Suprapubic skin (tissue), 3 donors: ENCODE results near the gene PCTP.

Source experiments
- EP300 ChIP-seq: sonication (generic); formaldehyde crosslinking; IDR thresholded peaks from one replicate; pipeline ENCODE4 v1.6.1; 2017; ENCODE audit warnings: antibody characterized with exemption
- POLR2A ChIP-seq, 2 donors: fragments of 450-650 bp; IDR thresholded peaks; one replicate each; pipeline ENCODE4 v1.6.1; 2017; ENCODE audit warnings: antibody characterized with exemption in 2 of 2, mild to moderate bottlenecking in 2 of 2, moderate library complexity in 2 of 2
- TF ChIP-seq, protein P1 (sequence below), 2 donors: fragments of 200-600 bp in 1 of 2; fragments of 450-650 bp in 1 of 2; sonication (generic) in 1 of 2; IDR thresholded peaks; one replicate each; pipeline ENCODE4 v1.5.1; 2016 to 2019; ENCODE audit warnings: antibody characterized with exemption in 2 of 2, mild to moderate bottlenecking in 1 of 2, moderate library complexity in 1 of 2

DNA sequence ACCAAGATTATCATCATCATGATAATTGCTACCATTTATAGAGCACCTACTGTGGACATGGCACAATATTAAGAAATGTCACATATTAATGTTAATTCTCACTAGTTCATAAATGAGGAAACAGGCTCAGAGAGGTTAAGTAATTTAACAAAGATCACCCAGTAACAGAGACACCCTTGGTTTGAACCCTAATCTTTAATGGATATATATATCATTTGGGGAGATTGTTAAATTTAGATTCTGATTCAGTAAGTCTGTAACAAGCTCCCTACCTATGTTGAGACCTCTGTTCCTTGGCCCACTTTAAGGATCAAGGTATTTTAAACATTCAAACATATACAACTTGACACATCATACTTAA is 27.4 kb upstream of the PCTP start:
- TF ChIP-seq, protein P1, sequence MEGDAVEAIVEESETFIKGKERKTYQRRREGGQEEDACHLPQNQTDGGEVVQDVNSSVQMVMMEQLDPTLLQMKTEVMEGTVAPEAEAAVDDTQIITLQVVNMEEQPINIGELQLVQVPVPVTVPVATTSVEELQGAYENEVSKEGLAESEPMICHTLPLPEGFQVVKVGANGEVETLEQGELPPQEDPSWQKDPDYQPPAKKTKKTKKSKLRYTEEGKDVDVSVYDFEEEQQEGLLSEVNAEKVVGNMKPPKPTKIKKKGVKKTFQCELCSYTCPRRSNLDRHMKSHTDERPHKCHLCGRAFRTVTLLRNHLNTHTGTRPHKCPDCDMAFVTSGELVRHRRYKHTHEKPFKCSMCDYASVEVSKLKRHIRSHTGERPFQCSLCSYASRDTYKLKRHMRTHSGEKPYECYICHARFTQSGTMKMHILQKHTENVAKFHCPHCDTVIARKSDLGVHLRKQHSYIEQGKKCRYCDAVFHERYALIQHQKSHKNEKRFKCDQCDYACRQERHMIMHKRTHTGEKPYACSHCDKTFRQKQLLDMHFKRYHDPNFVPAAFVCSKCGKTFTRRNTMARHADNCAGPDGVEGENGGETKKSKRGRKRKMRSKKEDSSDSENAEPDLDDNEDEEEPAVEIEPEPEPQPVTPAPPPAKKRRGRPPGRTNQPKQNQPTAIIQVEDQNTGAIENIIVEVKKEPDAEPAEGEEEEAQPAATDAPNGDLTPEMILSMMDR (IDR thresholded peaks at IDR 0.05) = no peak
- TF ChIP-seq EP300 (no peak), POLR2A (IDR thresholded peaks at IDR 0.05) (no peak)
